ENCODE measurements around the gene GFY.

GFY gene

GRCh38 chr19:49409441-49410029 is 15.7 kb upstream of the GFY start:
- DNase-seq: no peak

- no peak for DNase-seq
These were observed 13.4 kb upstream of the GFY start for GRCh38 chr19:49411681-49412326.

- DNase-seq: no peak
These were observed 11.8 kb upstream of the GFY start for GRCh38 chr19:49413348-49413747.

GRCh38 chr19:49414256-49414655 is 10.9 kb upstream of the GFY start:
- DNase-seq: no peak

GRCh38 chr19:49415102-49415809 is 9.9 kb upstream of the GFY start:
- DNase-seq: no peak

GRCh38 chr19:49415810-49416200 is 9.4 kb upstream of the GFY start:
- no peak for DNase-seq

GRCh38 chr19:49417088-49417487 is 8.1 kb upstream of the GFY start:
- DNase-seq: no peak

GRCh38 chr19:49418511-49418910 is 6.7 kb upstream of the GFY start:
- peak; percentile 9 for DNase-seq

GRCh38 chr19:49419173-49419572 is 6.0 kb upstream of the GFY start:
- DNase-seq: no peak

GRCh38 chr19:49420227-49420626 is 5.0 kb upstream of the GFY start:
- DNase-seq: no peak

- peak; percentile 60 for DNase-seq
These were observed 3.9 kb upstream of the GFY start for GRCh38 chr19:49421039-49421877.

- DNase-seq: no peak
These were observed 3.3 kb upstream of the GFY start for GRCh38 chr19:49421878-49422202.

GRCh38 chr19:49422407-49423070 is 2.6 kb upstream of the GFY start:
- peak; percentile 5 for DNase-seq

- DNase-seq: no peak
These were observed 1.9 kb upstream of the GFY start, which contains the start of gene PTH2 for GRCh38 chr19:49423071-49423984. TSS of gene PTH2 (minus strand) at chr19:49423441. CDS start at chr19:49423339, 102 bp downstream.

- DNase-seq: no peak
These were observed 1.2 kb upstream of the GFY start for GRCh38 chr19:49423985-49424303.

- no peak for DNase-seq
These were observed 869 bp downstream of the GFY start for GRCh38 chr19:49425922-49426592.

- DNase-seq: no peak
These were observed 2.2 kb downstream of the GFY start for GRCh38 chr19:49427339-49427738.

GRCh38 chr19:49427855-49428546 is 2.8 kb downstream of the GFY start:
- DNase-seq: no peak

- no peak for DNase-seq
These were observed 3.6 kb downstream of the GFY start for GRCh38 chr19:49428547-49429451.

Measured in NCI-H524 treated with DMSO at 0.1 percent for 48 hours (cell line).